Raji (cell line): ENCODE measurements around the gene ZNF638.

ENCODE experiments used
- POLR2A ChIP-seq: IDR thresholded peaks from 2 replicates; pipeline ENCODE4 v1.6.1; 2011; ENCODE audit warnings: low read depth, low read length, control low read depth; ENCODE audit not compliant: insufficient read depth

The ZNF638 gene, protein sequence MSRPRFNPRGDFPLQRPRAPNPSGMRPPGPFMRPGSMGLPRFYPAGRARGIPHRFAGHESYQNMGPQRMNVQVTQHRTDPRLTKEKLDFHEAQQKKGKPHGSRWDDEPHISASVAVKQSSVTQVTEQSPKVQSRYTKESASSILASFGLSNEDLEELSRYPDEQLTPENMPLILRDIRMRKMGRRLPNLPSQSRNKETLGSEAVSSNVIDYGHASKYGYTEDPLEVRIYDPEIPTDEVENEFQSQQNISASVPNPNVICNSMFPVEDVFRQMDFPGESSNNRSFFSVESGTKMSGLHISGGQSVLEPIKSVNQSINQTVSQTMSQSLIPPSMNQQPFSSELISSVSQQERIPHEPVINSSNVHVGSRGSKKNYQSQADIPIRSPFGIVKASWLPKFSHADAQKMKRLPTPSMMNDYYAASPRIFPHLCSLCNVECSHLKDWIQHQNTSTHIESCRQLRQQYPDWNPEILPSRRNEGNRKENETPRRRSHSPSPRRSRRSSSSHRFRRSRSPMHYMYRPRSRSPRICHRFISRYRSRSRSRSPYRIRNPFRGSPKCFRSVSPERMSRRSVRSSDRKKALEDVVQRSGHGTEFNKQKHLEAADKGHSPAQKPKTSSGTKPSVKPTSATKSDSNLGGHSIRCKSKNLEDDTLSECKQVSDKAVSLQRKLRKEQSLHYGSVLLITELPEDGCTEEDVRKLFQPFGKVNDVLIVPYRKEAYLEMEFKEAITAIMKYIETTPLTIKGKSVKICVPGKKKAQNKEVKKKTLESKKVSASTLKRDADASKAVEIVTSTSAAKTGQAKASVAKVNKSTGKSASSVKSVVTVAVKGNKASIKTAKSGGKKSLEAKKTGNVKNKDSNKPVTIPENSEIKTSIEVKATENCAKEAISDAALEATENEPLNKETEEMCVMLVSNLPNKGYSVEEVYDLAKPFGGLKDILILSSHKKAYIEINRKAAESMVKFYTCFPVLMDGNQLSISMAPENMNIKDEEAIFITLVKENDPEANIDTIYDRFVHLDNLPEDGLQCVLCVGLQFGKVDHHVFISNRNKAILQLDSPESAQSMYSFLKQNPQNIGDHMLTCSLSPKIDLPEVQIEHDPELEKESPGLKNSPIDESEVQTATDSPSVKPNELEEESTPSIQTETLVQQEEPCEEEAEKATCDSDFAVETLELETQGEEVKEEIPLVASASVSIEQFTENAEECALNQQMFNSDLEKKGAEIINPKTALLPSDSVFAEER (N-terminal part only)

DNA sequence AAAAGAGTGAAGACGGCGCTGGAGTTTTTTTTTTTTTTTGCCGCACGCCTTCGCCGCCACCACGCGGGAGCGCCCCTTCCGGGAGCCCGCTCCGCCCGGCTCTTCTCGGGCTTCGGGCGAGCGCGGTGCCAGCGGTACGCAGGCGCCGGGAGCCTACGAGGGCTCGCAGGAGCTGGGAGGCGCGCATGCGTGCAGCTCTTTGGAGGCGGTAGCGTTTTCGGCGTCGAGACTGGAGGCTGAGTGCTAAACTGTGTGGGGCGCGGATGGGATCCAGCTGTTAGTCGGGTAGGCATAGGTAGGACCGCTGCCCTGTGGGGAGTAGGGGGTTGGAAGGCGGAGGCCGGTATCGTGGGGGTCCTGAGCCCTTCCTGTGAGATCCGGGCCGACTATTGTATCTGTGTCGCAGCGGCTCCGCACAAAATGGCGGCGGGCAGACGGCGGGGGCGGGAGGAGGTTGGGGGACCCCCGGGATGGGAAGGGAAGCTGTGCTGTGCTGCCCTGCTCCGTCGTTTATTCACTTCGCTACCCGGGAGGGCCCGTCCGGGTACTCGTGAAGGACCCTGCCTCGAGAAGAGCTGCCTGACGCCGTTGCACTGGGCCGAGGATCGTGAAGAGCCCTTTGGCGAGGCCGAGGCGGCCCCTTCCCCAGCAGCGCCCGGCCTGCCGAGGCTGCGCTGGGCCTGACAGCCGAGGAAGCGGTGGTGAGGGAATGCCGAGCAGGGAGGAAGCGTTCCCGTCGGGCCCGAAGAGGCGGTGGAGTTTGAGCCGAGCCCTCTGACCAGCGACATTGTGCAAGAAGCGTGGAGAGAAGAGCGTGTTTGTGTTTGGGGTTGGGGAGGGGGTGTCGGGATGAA lies at the start of gene ZNF638:
Gene ZNF638 (plus strand): TSS at position 202 of the 854 bp plus-strand sequence. CDS start 17,173 bp downstream, outside the sequence.
- TF ChIP-seq POLR2A: peak; percentile 91

DNA sequence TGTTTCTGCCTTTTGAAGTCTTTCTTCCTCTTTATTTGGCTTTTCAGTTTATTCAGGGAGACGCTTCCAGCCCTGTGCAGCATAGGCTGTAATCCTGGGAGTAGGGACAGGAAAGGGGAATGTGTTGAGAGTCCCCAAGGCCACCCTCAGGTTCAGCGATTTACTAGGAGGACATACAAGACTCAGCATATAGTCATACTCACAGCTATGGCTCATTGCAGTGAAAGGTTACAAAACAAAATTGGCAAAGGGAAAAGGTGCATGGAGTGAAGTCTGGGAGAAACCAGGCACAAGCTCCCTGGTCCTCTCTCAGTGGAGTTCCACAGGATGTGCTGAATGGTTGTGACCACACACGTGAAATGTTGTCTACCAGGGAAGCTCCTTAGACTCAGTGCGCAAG lies 49.6 kb upstream of the ZNF638 start:
- TF ChIP-seq POLR2A: no peak

DNA sequence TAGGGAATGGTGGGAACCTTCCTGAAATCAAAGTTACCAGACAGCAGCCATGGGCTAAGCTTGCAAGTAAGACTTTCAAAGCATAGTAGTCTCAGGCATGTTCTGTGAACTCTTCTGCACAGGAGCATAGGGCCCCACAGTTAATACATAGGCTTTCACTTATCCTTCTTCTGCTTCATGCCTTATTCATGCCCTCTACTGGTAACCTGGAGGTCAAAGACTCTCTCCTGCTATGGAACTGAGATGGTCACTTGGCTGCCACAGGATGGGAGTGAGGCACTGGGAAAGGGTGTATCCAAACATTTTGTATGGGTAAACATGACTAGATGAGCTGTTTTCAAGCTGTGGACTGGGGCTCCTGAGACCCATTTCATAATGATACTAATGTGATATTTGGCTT lies 49.1 kb upstream of the ZNF638 start:
- no peak for TF ChIP-seq POLR2A

DNA sequence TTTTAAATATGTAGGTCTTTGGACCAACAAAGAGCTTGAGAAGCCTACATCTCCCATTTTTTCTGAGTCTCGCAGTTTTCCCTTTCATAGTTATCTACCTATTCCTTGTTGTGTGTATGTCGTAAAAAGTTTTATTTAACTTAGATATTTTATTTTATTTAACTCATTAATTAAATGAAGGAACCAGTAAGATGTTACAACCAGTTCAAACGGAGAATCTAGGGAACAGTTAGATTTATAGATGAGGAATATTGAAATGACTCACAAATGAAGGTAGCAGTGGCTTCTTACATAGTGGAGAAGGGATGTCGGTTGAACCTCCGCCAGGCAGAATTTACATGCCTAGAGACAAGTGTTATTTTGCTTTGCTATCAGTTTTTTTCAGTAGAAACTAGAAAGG lies 48.5 kb upstream of the ZNF638 start:
- TF ChIP-seq POLR2A: no peak

DNA sequence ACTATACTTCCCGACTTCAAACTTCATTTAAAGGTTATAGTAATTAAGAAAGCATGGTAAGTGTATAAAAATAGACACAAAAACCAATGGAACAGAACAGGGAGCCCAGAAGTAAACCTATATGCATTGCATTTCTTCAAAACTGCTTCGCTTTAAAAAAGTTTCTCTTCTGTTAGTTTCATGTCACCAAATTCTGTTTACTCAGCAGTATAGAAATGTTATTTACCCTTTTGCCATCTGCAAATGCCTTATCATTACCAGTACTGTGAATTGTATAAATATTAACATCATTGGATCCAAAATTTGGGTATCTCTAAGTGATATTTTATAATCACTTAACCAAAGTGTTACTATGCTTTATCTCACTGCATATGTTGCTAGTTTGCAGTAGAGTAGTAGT lies 45.9 kb upstream of the ZNF638 start:
- no peak for TF ChIP-seq POLR2A

DNA sequence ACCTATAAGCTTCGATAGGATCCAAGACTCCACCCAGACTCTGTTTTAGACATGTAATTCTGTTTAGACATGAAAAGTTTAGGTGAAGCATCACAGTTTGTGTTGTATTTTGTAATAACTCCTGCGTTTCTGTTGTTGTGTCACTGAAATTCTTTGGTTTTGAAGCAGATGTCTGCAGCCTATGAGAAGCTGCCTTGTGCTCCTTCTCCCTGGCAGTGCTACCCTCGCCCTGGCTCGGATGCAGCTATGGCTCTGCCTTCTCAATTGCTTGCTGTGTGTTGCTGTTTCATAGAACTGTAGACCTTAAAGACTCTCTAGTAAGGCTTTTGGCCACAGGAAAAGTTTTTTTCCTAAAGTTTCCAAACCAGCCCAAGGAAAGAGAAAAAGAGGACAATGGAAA lies 40.2 kb upstream of the ZNF638 start:
- no peak for TF ChIP-seq POLR2A

DNA sequence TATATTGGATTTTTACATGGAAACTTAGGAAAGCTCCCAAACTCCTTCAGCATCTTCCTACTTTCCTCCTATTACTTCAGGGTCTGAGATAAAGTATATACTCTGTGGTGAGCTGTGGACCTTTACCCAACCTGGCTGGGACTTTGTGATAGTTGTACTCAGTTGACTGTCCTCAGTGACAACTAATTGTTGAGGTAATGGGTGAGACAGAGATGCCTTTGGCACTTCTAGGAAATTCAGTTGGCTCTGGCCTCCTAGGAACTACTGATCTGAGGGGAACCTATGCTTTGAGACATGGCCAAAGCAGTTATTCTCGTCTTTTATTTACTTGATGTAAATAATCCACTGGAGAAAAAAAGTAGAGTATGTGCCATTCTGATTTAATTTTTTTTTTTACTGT lies 39.4 kb upstream of the ZNF638 start:
- no peak for TF ChIP-seq POLR2A

DNA sequence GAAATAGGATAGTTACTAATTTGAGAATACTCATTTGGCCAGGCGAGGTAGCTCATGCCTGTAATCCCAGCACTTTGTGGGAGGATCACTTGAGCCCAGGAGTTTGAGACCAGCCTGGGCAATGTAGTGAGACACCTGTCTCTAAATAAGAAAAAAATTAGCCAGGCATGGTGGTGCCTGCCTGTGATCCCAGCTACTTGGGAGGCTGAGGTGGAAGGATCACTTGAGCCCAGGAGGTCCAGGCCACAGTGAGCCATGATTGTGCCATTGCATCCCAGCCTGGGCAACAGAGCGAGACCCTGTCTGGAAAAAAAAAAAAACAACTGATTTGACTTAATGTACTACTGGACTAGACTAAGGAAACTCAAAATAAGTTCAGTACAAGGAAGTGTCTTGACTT lies 32.7 kb upstream of the ZNF638 start:
- no peak for TF ChIP-seq POLR2A

DNA sequence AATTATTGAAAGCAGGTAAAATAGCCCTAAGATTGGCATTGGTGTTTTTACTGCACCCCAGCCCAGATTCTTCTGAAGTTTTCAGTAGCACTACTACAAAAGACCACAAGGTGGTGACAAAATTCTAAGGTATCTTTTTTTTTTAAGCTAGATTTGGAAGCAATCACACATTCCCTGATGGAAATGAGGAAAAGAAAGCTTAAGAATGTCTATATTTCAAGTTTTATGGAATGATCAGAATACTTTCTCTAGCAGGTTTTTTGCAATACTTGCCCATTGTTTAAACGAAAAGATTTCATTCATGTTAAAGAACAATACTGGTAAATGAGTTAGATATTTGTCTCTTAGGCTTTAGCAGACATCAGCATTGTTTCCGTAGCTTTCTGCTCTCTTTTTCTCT lies 32.1 kb upstream of the ZNF638 start:
- TF ChIP-seq POLR2A: no peak

DNA sequence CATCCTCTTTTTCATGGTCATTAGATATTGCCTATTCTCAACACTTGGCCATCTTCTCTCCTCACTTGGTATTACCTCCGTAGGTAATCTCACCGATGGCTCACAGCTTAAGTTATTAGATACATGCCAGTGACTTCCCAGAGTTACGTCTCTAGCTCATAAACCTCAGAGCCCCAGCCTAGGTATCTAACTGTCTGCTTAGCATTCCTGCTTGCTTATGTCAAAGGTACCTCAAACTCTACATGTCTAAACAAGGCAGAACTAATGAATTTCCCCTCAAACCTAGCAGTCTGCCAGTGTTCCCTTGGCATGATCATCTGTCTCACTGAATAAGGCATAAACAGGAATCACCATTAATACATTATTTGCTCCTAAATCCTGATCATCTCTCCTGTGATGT lies 27.7 kb upstream of the ZNF638 start:
- TF ChIP-seq POLR2A: no peak

DNA sequence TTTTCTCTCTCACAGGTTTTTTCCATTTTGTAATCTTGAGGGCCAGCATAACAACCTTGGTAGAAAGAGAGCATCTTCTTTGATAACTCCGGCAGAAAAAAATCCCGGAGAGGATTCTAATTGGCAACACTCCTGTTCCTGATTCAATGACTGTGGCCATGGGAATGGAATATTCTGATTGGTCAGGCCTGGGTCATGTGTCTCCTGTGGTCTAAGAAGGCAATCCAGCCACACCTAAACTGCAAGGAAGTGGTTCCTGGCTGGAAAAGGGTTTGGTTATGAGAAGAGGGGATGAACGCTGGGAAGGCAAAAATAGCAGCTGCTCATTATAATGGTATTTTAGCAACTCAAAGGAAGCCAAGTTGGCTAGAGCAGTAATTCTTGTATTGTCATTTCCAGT lies 24.8 kb upstream of the ZNF638 start:
- no peak for TF ChIP-seq POLR2A

DNA sequence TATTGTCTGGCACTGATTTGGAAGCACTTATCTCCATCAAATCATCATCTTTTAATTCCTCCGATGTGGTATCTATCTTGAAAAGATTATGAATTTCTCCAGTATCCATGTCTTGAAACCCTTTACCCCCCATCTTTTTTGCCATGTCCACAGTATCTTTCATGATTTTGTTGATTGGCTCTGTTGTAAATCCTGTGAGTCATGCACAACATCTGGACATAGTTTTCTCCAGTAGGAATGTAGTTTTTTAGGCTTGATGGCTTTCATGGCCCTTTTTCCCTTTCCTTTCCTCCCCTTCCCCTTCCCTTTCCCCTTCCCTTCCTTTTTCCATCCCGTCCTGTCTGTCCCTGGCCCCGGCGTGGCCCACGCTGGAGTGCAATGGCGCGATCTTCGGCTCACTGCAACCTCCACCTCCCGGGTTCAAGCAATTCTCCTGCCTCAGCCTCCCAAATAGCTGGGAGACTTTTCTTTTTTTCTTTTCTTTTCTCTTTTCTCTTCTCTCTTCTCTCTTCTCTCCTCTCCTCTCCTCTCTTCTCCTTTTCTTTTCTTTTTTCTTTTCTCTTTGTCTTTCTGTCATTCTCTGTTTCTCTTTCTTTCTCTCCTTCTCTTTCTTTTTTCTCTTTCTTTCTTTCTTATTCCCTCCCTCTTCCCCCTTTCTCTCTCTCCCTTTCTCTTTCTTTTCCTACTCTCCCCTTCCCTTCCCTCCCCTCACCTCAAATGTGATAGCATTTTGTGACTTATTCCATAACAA lies 18.4 kb upstream of the ZNF638 start:
- no peak for TF ChIP-seq POLR2A

DNA sequence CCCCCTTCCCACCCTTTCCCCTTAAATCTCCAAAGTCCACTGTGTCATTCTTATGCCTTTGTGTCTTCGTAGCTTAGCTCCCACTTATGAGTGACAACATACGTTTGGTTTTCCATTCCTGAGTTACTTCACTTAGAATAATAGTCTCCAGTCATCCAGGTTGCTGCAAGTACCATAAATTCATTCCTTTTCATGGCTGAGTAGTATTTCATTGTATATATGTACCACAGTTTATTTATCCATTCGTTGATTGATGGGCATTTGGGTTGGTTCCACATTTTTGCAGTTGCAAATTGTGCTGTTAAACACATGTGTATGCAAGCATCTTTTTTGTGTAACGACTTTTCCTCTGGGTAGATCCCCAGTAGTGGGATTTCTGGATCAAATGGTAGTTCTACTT lies 14.5 kb upstream of the ZNF638 start:
- no peak for TF ChIP-seq POLR2A

DNA sequence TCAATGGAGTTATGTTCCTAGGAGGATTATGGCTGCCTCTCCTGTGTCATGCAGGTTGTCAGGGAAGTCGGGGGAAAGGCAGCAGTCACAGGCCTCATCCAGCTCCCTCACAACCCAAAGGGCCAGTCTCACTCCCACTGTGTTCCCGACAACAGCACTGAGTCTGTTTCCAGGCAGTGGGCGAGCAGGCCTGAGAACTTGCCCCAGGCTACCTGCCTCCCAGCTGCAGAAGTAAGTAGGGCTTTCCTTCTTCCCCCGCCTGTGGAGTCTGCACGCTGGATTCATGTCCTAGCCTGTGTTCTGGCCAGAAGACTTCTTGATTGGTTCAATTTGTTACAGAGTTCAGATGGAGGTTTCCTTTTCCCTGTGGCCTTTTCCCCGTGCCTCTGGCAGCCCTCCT lies 8.2 kb upstream of the ZNF638 start:
- no peak for TF ChIP-seq POLR2A
